Vagina (tissue), 2 donors: Measurements from ENCODE around the gene ARF3.

ENCODE experiments used
- CTCF ChIP-seq, 3 experiments: fragments of 450-650 bp in 2 of 3; fragments of 200-600 bp in 1 of 3; sonication (generic) in 1 of 3; IDR thresholded peaks; one replicate each; pipeline ENCODE4 v1.5.1; 2017 to 2019; ENCODE audit warnings: antibody characterized with exemption in 3 of 3, mild to moderate bottlenecking in 2 of 3, moderate library complexity in 2 of 3
- POLR2A ChIP-seq, 2 donors: fragments of 450-650 bp; IDR thresholded peaks; one replicate each; pipeline ENCODE4 v1.6.1; 2017; ENCODE audit warnings: antibody characterized with exemption in 2 of 2, mild to moderate bottlenecking in 2 of 2, moderate library complexity in 2 of 2

- TF ChIP-seq CTCF (IDR thresholded peaks at IDR 0.05): no peak
- no peak for TF ChIP-seq POLR2A (IDR thresholded peaks at IDR 0.05)
Measured at GRCh38 chr12:48943221-48943620, 14.1 kb downstream of the ARF3 start.
